ENCODE data around the gene SLC45A3.
A peak's percentile ranks its signal among the peaks of the same experiment; 100 is the strongest.

SLC45A3 gene

DNA sequence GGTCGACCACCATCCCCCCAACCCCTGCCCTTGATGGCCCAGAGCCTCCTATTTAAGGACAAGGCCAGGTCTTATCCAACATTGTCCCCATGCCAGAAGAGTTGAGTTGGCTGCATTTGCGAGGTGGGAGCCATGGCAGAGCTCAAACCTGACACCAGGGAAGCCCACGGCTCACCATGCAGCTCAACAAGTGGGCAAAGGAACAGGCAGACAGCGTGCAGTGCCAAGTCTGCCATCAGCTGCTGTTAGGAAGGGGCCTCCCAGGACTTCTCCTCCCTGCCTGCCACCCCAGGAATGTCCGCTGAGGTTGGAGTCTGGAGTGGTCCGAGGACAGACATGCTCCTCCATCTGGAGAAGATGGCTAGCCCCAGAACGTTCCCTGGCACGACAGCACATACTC is 19.9 kb downstream of the SLC45A3 start:
- H3K4me3 ChIP-seq (ENCODE audit: low read depth, low read length) = no peak overlapping the region
- DNase-seq (ENCODE audit: low read depth) = no peak
- TF ChIP-seq, protein P1, sequence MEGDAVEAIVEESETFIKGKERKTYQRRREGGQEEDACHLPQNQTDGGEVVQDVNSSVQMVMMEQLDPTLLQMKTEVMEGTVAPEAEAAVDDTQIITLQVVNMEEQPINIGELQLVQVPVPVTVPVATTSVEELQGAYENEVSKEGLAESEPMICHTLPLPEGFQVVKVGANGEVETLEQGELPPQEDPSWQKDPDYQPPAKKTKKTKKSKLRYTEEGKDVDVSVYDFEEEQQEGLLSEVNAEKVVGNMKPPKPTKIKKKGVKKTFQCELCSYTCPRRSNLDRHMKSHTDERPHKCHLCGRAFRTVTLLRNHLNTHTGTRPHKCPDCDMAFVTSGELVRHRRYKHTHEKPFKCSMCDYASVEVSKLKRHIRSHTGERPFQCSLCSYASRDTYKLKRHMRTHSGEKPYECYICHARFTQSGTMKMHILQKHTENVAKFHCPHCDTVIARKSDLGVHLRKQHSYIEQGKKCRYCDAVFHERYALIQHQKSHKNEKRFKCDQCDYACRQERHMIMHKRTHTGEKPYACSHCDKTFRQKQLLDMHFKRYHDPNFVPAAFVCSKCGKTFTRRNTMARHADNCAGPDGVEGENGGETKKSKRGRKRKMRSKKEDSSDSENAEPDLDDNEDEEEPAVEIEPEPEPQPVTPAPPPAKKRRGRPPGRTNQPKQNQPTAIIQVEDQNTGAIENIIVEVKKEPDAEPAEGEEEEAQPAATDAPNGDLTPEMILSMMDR (conservative IDR thresholded peaks at IDR 0.05; ENCODE audit: low read depth, low read length) = no peak

DNA sequence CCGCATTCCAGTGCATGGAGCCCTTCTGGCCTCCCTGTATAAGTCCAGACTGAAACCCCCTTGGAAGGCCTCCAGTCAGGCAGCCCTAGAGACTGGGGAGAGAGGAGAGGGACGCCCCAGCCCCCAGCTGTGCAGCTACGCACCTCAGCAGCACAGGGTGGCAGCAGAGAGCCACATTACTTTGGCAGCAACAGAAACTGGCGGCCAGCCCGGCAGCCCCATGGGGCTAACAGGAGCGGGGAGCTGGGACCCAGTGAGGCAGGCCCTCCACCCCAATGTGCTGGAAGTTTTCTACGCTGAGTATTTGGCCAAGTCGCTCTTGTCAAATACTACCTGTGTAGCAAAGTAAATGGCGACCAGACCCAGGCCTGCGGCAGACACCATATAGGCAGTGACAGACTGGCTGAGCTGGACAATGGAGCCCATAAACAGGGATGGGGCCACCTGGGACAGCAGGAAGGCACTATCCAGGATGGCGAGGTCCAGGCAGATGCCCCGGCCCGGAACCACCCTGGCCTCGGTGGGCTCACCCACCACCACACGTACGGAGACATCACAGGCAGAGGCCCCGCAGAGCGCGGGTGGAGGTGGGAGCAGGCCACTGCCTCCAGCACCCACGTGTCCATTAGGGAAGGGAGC is 21.2 kb downstream of the SLC45A3 start:
- peak; percentile 79 for DNase-seq (ENCODE audit: low read depth)
- TF ChIP-seq, protein P1 (conservative IDR thresholded peaks at IDR 0.05; ENCODE audit: low read depth, low read length) = peak; percentile 94

DNA sequence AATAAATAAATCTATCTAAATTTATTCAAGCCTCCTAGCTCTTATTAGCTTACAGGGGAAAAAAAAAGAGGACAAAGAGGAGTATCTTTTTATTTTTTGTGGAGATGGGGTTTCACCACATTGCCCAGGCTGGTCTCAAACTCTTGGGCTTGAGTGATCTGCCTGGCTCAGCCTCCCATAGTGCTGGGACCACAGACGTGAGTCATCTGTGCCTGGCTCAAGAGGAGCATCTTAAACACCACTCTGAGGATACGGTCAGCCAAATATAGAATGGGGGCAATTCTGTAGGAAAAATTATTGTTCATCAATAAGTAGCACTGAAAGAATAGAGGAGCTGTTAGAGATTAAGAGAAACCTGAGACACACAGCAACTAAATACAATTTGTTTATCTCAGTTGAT is 24.1 kb downstream of the SLC45A3 start:
- peak; percentile 45 for DNase-seq (ENCODE audit: low read depth)
- TF ChIP-seq, protein P1 (conservative IDR thresholded peaks at IDR 0.05; ENCODE audit: low read depth, low read length) = no peak

More for the DNA sequence above, 21.2 kb downstream of the SLC45A3 start:
- H3K4me3 ChIP-seq (ENCODE audit: low read depth, low read length) = no peak overlapping the region

DNA sequence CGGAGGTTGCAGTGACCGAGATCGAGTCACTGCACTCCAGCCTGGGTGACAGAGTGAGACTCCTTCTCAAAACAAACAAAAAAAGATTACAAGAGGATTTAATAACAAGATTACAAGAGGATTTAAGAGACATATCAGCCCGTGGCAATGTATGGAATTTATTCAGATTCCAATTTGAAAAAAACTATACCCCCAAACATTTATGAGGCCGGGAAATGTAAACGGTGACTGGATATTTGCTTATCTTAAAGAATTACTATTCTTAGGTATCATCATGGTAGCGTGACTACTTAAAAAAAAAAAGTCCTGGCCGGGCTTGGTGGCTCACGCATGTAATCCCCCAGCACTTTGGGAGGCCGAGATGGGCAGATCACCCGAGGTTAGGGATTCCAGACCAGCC is 27.3 kb downstream of the SLC45A3 start:
- H3K4me3 ChIP-seq (ENCODE audit: low read depth, low read length) = no peak overlapping the region
- TF ChIP-seq, protein P1 (conservative IDR thresholded peaks at IDR 0.05; ENCODE audit: low read depth, low read length) = no peak
- no peak for DNase-seq (ENCODE audit: low read depth)

More for the DNA sequence above, 24.1 kb downstream of the SLC45A3 start:
- no peak overlapping the region for H3K4me3 ChIP-seq (ENCODE audit: low read depth, low read length)

DNA sequence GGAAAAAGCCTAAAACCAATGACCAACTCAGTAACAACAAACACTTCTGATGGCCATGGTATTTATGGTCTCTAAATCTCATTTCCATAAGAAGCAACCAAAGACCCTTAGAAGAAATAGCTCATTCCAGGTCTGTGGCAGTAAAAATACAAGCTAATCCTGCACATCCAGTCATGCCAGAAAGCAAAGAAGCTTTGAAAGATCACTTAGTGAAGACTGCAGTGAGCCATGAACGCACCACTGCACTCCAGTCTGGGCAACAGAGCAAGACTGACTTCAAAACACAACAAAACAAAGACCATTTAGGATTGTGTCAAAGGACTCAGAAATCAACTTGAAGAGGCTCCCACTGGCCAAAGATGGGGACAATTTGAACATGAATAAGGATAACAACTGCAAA is 30.1 kb downstream of the SLC45A3 start:
- TF ChIP-seq, protein P1 (conservative IDR thresholded peaks at IDR 0.05; ENCODE audit: low read depth, low read length) = no peak
- no peak overlapping the region for H3K4me3 ChIP-seq (ENCODE audit: low read depth, low read length)
- DNase-seq (ENCODE audit: low read depth) = no peak

DNA sequence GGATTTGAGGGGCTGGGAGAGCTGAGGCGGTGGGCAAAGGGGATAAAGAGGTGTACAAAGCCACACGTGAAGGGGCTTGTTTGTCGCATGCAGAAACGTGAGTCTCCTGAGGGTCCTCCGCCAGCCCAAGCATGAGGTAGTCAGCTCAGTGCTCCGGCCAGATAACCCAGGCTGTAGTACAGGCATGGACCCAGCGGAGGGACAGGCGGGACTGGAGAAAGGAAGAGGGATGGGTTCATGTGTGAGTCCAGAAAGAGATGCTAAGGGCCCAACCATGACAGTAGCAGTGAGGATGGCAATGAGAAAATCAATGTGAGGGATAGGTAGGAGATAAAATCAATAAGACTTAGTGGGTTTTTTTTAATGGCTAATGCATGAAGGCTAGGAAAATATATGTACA is 34.8 kb downstream of the SLC45A3 start:
- H3K4me3 ChIP-seq (ENCODE audit: low read depth, low read length) = no peak overlapping the region
- TF ChIP-seq, protein P1 (conservative IDR thresholded peaks at IDR 0.05; ENCODE audit: low read depth, low read length) = no peak
- no peak for DNase-seq (ENCODE audit: low read depth)

DNA sequence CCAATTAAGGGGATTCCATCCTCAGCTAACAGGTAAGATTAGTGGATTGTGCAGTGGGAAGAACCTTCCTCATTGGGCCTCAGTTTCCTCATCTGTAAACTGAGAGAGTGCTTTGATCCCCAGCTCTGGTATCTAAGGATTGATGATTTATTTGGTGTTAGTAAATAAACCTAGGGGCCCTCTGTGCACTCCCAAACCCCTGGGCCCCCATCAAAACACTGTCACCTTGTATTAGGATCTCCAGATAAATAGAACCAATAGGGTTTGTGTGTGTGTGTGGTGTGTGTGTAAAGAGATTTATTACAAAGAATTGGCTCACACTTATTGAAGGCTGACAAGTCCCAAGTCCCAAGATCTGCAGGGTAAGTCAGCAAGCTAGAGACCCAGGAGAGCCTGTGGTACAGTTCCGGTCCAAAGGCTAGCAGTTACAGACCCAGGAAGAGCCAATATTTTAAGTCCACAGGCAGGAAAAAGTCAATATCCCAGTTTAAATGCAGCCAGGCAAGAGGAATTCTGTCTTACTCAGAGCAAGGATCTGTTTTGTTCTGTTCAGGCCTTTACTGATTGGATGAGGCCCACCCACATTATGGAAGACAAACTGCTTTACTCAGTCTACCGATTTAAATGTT is 37.5 kb downstream of the SLC45A3 start:
- TF ChIP-seq, protein P1 (conservative IDR thresholded peaks at IDR 0.05; ENCODE audit: low read depth, low read length) = no peak
- no peak overlapping the region for H3K4me3 ChIP-seq (ENCODE audit: low read depth, low read length)
- no peak for DNase-seq (ENCODE audit: low read depth)

All from choroid plexus epithelial cell (primary cell).